PC-9 (cell line): ENCODE results near the gene ATP6V0E1. TPM values are rescaled to one million over a fixed set of nuclear protein-coding genes. Genes with fewer than 3 reads are reported as not detected.

Experiments used
- BruUV-seq: library from RNA; stranded (reverse); fragments of 400-500 nt; replicated peaks from 2 replicates; lab custom pipeline; 2021; lab: Mats Ljungman, UMichigan
- CTCF ChIA-PET: fragments of 300-600 bp; sonication (Branson Sonifier 250); formaldehyde crosslinking; loops from one replicate; lab custom pipeline; 2022; ENCODE audit warnings: antibody characterized with exemption; lab: Charles Lee
- POLR2A ChIA-PET: fragments of 300-600 bp; sonication (Branson Sonifier 250); formaldehyde crosslinking; loops from one replicate; lab custom pipeline; 2022; ENCODE audit warnings: antibody characterized with exemption; ENCODE audit not compliant: unreplicated experiment; lab: Charles Lee
- DNase-seq, 2 experiments: peaks; one replicate each; pipeline versions ENCODE4 v3.0.0 to v3.0.0-alpha.2; 2015 to 2022; ENCODE audit warnings: mixed read lengths in 1 of 2
- H2AFZ ChIP-seq: fragments of 200-600 bp; sonication (generic); 2 replicates; pipeline ENCODE4 v1.8.1; 2017; ENCODE audit warnings: antibody characterized with exemption
- H3F3A ChIP-seq: fragments of 200-600 bp; sonication (generic); 2 replicates; pipeline ENCODE4 v1.8.1; 2017; ENCODE audit warnings: antibody characterized with exemption, mild to moderate bottlenecking, low read depth; ENCODE audit not compliant: insufficient read depth
- H3K27ac ChIP-seq: fragments of 200-600 bp; sonication (generic); 2 replicates; pipeline ENCODE4 v1.6.1; 2016; ENCODE audit warnings: mixed run types
- H3K27me3 ChIP-seq: fragments of 200-600 bp; sonication (generic); 2 replicates; pipeline ENCODE4 v1.6.1; 2016; ENCODE audit warnings: low read depth, mixed run types; ENCODE audit not compliant: insufficient read depth
- H3K36me3 ChIP-seq: fragments of 200-600 bp; sonication (generic); 2 replicates; pipeline ENCODE4 v1.6.1; 2016; ENCODE audit warnings: low read depth, mixed run types
- H3K4me1 ChIP-seq: fragments of 200-600 bp; sonication (generic); replicated peaks from 2 replicates; pipeline ENCODE4 v1.6.1; 2016; ENCODE audit warnings: mixed run types; ENCODE audit not compliant: insufficient read depth
- H3K4me2 ChIP-seq: fragments of 200-600 bp; sonication (generic); 2 replicates; pipeline ENCODE4 v1.6.1; 2017; ENCODE audit warnings: mixed run types
- H3K4me3 ChIP-seq: fragments of 200-600 bp; sonication (generic); 2 replicates; pipeline ENCODE4 v1.6.1; 2016; ENCODE audit warnings: mixed run types
- H3K79me2 ChIP-seq: fragments of 200-600 bp; sonication (generic); 2 replicates; pipeline ENCODE4 v1.6.1; 2017; ENCODE audit warnings: low read depth, mixed run types
- H3K9me2 ChIP-seq: fragments of 200-600 bp; sonication (generic); 2 replicates; pipeline ENCODE4 v1.8.1; 2017; ENCODE audit warnings: mild to moderate bottlenecking; ENCODE audit not compliant: insufficient read depth
- H3K9me3 ChIP-seq: fragments of 200-600 bp; sonication (generic); 2 replicates; pipeline ENCODE4 v1.8.1; 2016; ENCODE audit warnings: low read depth; ENCODE audit not compliant: insufficient read depth
- H4K20me1 ChIP-seq: fragments of 200-600 bp; sonication (generic); 2 replicates; pipeline ENCODE4 v1.8.1; 2017; ENCODE audit not compliant: insufficient read depth
- CTCF ChIP-seq: fragments of 200-600 bp; sonication (generic); conservative IDR thresholded peaks from 2 replicates; pipeline ENCODE4 v1.6.1; 2017; ENCODE audit warnings: mixed run types, antibody characterized with exemption, mild to moderate bottlenecking, moderate library complexity
- EZH2 ChIP-seq: fragments of 200-600 bp; sonication (generic); IDR thresholded peaks from 2 replicates; pipeline ENCODE4 v1.8.0; 2017; ENCODE audit warnings: antibody characterized with exemption, low read depth
- intact Hi-C: fragments of 100-400 bp; cut with micrococcal nuclease; formaldehyde crosslinking; loops from one replicate; pipeline ENCODE4 v1.10.0; 2022; ENCODE audit not compliant: unreplicated experiment
- total RNA-seq: library from RNA; stranded (reverse); gene quantifications from 2 replicates; pipeline ENCODE4 v1.2.3, GENCODE V29; 2021

The ATP6V0E1 gene
- total RNA-seq, 1 experiment from 2014 or later, result 251 TPM

GRCh38 chr5:172954751-172955159, 28.8 kb upstream of the ATP6V0E1 start:
- Histone ChIP-seq H4K20me1 (no peaks in the 10 kb centered on the region), H3K36me3 (no peaks in the 10 kb centered on the region), H3F3A (peaks cover 27% of the 10 kb centered on the region), H3K4me3 (no peak overlapping the region), H3K79me2 (peaks cover 4% of the 10 kb centered on the region), H3K27ac (peak overlapping the region; percentile 59; the same call in 1 of the 2 replicates), H2AFZ (no peak overlapping the region), H3K27me3 (no peaks in the 10 kb centered on the region), H3K9me3 (no peaks in the 10 kb centered on the region), H3K9me2 (no peaks in the 10 kb centered on the region), H3K4me2 (no peak overlapping the region), H3K4me1 (peaks cover 6% of the 10 kb centered on the region)
- TF ChIP-seq EZH2 (no peak), CTCF (no peak)
- intact Hi-C loops, result loop anchor here (1.0 kb wide), 1 partner anchor 239 kb away; no protein-coding TSS in a partner anchor
- ChIA-PET POLR2A (no interaction called here), CTCF (interaction anchor here (0.6 to 0.7 kb wide), 2 partner anchors 81 to 196 kb away, joined by 3 to 17 read pairs; no protein-coding TSS in a partner anchor)
- no TSS peak for BruUV-seq
- DNase-seq, result no peak

- Histone ChIP-seq H2AFZ (no peak overlapping the region), H3K4me3 (no peak overlapping the region), H3K4me1 (peaks cover 14% of the 10 kb centered on the region), H3K4me2 (no peak overlapping the region), H3K27ac (peak overlapping the region; percentile 59), H3K36me3 (no peaks in the 10 kb centered on the region), H3K79me2 (peaks cover 19% of the 10 kb centered on the region), H4K20me1 (no peaks in the 10 kb centered on the region), H3K9me2 (no peaks in the 10 kb centered on the region), H3K9me3 (no peaks in the 10 kb centered on the region), H3K27me3 (no peaks in the 10 kb centered on the region), H3F3A (peaks cover 27% of the 10 kb centered on the region)
- no peak for DNase-seq
- intact Hi-C loops, result no loop called here
- ChIA-PET POLR2A (no interaction called here), CTCF (no interaction called here)
- BruUV-seq, result no TSS peak
- no peak for TF ChIP-seq CTCF
- TF ChIP-seq EZH2, result no peak
Observed at GRCh38 chr5:172956228-172956627, 27.3 kb upstream of the ATP6V0E1 start.

- Histone ChIP-seq H3K9me2 (no peaks in the 10 kb centered on the region), H3K79me2 (peaks cover 23% of the 10 kb centered on the region), H3K9me3 (no peaks in the 10 kb centered on the region), H3K4me1 (peaks cover 14% of the 10 kb centered on the region), H3K27me3 (no peaks in the 10 kb centered on the region), H2AFZ (no peak overlapping the region), H3F3A (peaks cover 32% of the 10 kb centered on the region), H4K20me1 (no peaks in the 10 kb centered on the region), H3K4me3 (no peak overlapping the region), H3K27ac (no peak overlapping the region), H3K36me3 (no peaks in the 10 kb centered on the region), H3K4me2 (no peak overlapping the region)
- no peak for DNase-seq
- ChIA-PET POLR2A (interaction anchor here (0.5 kb wide), 1 partner anchor 280 kb away, joined by 3 read pairs; no protein-coding TSS in a partner anchor), CTCF (no interaction called here)
- TF ChIP-seq CTCF (no peak), EZH2 (no peak)
- no TSS peak for BruUV-seq
- intact Hi-C loops, result no loop called here
Observed at GRCh38 chr5:172956936-172957335, 26.6 kb upstream of the ATP6V0E1 start.
